OCI-LY7 (cell line): ENCODE measurements around the gene CTBP1. TPM values are rescaled to one million over a fixed set of nuclear protein-coding genes. Genes with fewer than 3 reads are reported as not detected.

ENCODE experiments used
- BruUV-seq: library from RNA; stranded (reverse); fragments of 400-500 nt; replicated peaks from 2 replicates; lab custom pipeline; 2021; lab: Mats Ljungman, UMichigan
- CTCF ChIA-PET: fragments of 300-600 bp; sonication (Branson Sonifier 250); formaldehyde crosslinking; loops from one replicate; lab custom pipeline; 2022; ENCODE audit warnings: antibody characterized with exemption; ENCODE audit not compliant: unreplicated experiment; lab: Charles Lee
- POLR2A ChIA-PET: fragments of 300-600 bp; sonication (Branson Sonifier 250); formaldehyde crosslinking; loops from one replicate; lab custom pipeline; 2022; ENCODE audit warnings: antibody characterized with exemption; lab: Charles Lee
- DNase-seq: peaks from one replicate; pipeline ENCODE4 v3.0.0-alpha.2; 2015; ENCODE audit warnings: low spot score
- H2AFZ ChIP-seq: fragments of 200-600 bp; sonication (generic), shearing (Covaris generic); 2 replicates; pipeline ENCODE4 v1.6.1; 2014; ENCODE audit warnings: mild to moderate bottlenecking, antibody characterized with exemption, low read length, moderate library complexity
- H3K27ac ChIP-seq: fragments of 200-600 bp; sonication (generic); 2 replicates; pipeline ENCODE4 v1.5.1; 2014; ENCODE audit warnings: mixed run types, low read depth, mild to moderate bottlenecking, moderate library complexity, low read length, inconsistent platforms; ENCODE audit not compliant: poor library complexity, severe bottlenecking
- H3K36me3 ChIP-seq: fragments of 200-600 bp; sonication (generic); 2 replicates; pipeline ENCODE4 v1.6.1; 2014; ENCODE audit warnings: mild to moderate bottlenecking, antibody characterized with exemption, low read length, moderate library complexity, mixed read lengths; ENCODE audit not compliant: insufficient read depth
- H3K4me1 ChIP-seq: fragments of 200-600 bp; sonication (generic); 2 replicates; pipeline ENCODE4 v1.5.1; 2014; ENCODE audit warnings: mild to moderate bottlenecking, low read length; ENCODE audit not compliant: insufficient read depth, poor library complexity, severe bottlenecking
- H3K4me2 ChIP-seq: fragments of 200-600 bp; sonication (generic); 2 replicates; pipeline ENCODE4 v1.6.1; 2014; ENCODE audit warnings: mild to moderate bottlenecking, low read length
- H3K4me3 ChIP-seq: fragments of 200-600 bp; sonication (generic); 2 replicates; pipeline ENCODE4 v1.5.1; 2014; ENCODE audit warnings: mild to moderate bottlenecking, low read depth, low read length; ENCODE audit not compliant: poor library complexity, severe bottlenecking
- H3K79me2 ChIP-seq: fragments of 200-600 bp; sonication (generic); 2 replicates; pipeline ENCODE4 v1.6.1; 2016; ENCODE audit warnings: low read depth, mild to moderate bottlenecking, low read length, moderate library complexity, mixed read lengths; ENCODE audit not compliant: insufficient read depth
- H3K9me2 ChIP-seq: fragments of 200-600 bp; sonication (generic); 2 replicates; pipeline ENCODE4 v1.6.1; 2016; ENCODE audit warnings: mild to moderate bottlenecking, low read length, mixed read lengths; ENCODE audit not compliant: insufficient read depth
- H3K9me3 ChIP-seq: fragments of 200-600 bp; sonication (generic); 2 replicates; pipeline ENCODE4 v1.6.1; 2014; ENCODE audit warnings: mild to moderate bottlenecking, mixed run types, low read length, mixed read lengths
- H4K20me1 ChIP-seq: fragments of 200-600 bp; sonication (generic); 2 replicates; pipeline ENCODE4 v1.6.1; 2014; ENCODE audit warnings: mild to moderate bottlenecking, antibody characterized with exemption, low read length, moderate library complexity, mixed read lengths; ENCODE audit not compliant: insufficient read depth
- CTCF ChIP-seq: fragments of 200-600 bp; sonication (generic); conservative IDR thresholded peaks from 2 replicates; pipeline ENCODE4 v1.5.1; 2014; ENCODE audit warnings: mild to moderate bottlenecking, antibody characterized with exemption, low read length, moderate library complexity, mixed read lengths
- EZH2phosphoT487 ChIP-seq: fragments of 200-600 bp; sonication (generic); IDR thresholded peaks from 2 replicates; pipeline ENCODE4 v1.6.1; 2018; ENCODE audit warnings: low read depth, borderline replicate concordance, mild to moderate bottlenecking, mixed run types, antibody characterized with exemption, low read length, moderate library complexity, mixed read lengths
- intact Hi-C: fragments of 100-400 bp; cut with micrococcal nuclease; formaldehyde crosslinking; loops from one replicate; pipeline ENCODE4 v1.10.0; 2022; ENCODE audit not compliant: unreplicated experiment
- total RNA-seq, 2 experiments: library from RNA; depleted of rRNA in 1 of 2; stranded (reverse); fragments of >200 nt in 1 of 2; shearing (Covaris generic) in 1 of 2; gene quantifications; 2 replicates each; pipeline ENCODE4 v1.2.3, GENCODE V29; 2014 to 2022

The CTBP1 gene
- total RNA-seq, 2 experiments from 2014 or later = 238 to 311 TPM

- Histone ChIP-seq H3K9me3 (no peaks in the 10 kb centered on the region), H3K79me2 (peaks cover 53% of the 10 kb centered on the region), H3K9me2 (no peaks in the 10 kb centered on the region), H3K4me1 (peaks cover 18% of the 10 kb centered on the region), H3K36me3 (peaks cover 57% of the 10 kb centered on the region), H3K27ac (no peak overlapping the region), H3K4me3 (no peak overlapping the region), H3K4me2 (no peak overlapping the region), H4K20me1 (peaks cover 4% of the 10 kb centered on the region; the same call in 1 of the 2 replicates), H2AFZ (no peak overlapping the region)
- no TSS peak for BruUV-seq
- TF ChIP-seq CTCF = no peak
- no peak for TF ChIP-seq EZH2phosphoT487
- ChIA-PET POLR2A (no interaction called here), CTCF (no interaction called here)
- intact Hi-C loops = no loop called here
- DNase-seq = no peak
Observed at GRCh38 chr4:1297456-1298325, 48.8 kb upstream of the CTBP1 start.

GRCh38 chr4:1297023-1297395 is 48.1 kb upstream of the CTBP1 start:
- TF ChIP-seq CTCF (no peak), EZH2phosphoT487 (no peak)
- ChIA-PET POLR2A (no interaction called here), CTCF (no interaction called here)
- peaks cover 57% of the 10 kb centered on the region for H3K36me3 ChIP-seq
- intact Hi-C loops = no loop called here
- no peak overlapping the region for H3K27ac ChIP-seq
- no TSS peak for BruUV-seq
- no peak overlapping the region for H2AFZ ChIP-seq
- H3K9me3 ChIP-seq = no peaks in the 10 kb centered on the region
- no peak overlapping the region for H3K4me3 ChIP-seq
- H3K4me2 ChIP-seq = no peak overlapping the region
- H3K4me1 ChIP-seq = peaks cover 19% of the 10 kb centered on the region
- H3K9me2 ChIP-seq = no peaks in the 10 kb centered on the region
- H4K20me1 ChIP-seq = peaks cover 9% of the 10 kb centered on the region; the same call in 1 of the 2 replicates
- peaks cover 56% of the 10 kb centered on the region for H3K79me2 ChIP-seq
- DNase-seq = no peak

DNA sequence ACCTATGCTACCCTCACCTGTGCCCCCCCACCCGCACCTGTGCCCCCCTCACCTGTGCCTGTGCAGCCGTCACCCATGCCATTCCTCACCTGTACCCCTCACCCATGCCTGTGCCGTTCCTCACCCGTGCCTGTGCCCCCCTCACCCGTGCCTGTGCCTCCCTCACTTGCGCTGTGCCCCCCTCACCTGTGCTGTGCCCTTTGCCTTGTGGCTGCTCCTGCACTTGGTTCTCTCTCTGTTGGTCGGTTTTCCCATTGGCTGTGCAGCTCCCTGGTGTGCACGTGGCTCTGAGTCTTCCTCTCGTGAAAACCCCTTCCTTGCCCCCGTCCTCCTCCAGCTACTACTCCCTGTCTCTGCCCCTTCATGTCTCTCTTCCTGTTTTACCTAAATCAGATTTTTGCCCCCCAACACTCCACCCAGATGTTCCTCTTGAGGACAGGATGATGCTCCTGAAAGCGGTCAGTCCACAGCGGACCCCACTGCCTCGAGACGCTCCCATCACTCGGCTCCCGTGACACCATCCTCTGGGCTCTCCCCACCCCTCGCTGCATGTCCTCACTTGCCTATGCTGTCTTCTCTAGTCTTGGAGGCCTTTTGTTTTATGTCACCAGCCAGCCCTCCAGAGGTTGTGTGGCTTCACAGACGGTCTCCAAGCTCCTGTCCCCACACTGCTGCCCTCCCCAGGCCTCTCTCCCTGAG is 47.5 kb upstream of the CTBP1 start:
- POLR2A ChIA-PET = no interaction called here
- H4K20me1 ChIP-seq = peaks cover 10% of the 10 kb centered on the region; the same call in 1 of the 2 replicates
- BruUV-seq = no TSS peak
- no peak overlapping the region for H3K4me2 ChIP-seq
- peaks cover 51% of the 10 kb centered on the region for H3K36me3 ChIP-seq
- peaks cover 23% of the 10 kb centered on the region for H3K4me1 ChIP-seq
- CTCF ChIA-PET = no interaction called here
- H3K4me3 ChIP-seq = no peak overlapping the region
- no peak overlapping the region for H2AFZ ChIP-seq
- peaks cover 56% of the 10 kb centered on the region for H3K79me2 ChIP-seq
- H3K9me2 ChIP-seq = no peaks in the 10 kb centered on the region
- no peak for DNase-seq
- intact Hi-C loops = no loop called here
- no peaks in the 10 kb centered on the region for H3K9me3 ChIP-seq
- no peak overlapping the region for H3K27ac ChIP-seq
- TF ChIP-seq CTCF = no peak
